ENCODE measurements around the gene MAGI2. TPM values are rescaled to one million over a fixed set of nuclear protein-coding genes. Genes with fewer than 3 reads are reported as not detected.

The MAGI2 gene
- polyA plus RNA-seq, 2 donors, result 0.67 to 0.79 TPM

GRCh38 chr7:78161781-78162180, 1291.7 kb downstream of the MAGI2 start:
- H3K27ac ChIP-seq (ENCODE audit: low read depth in 2 of 2, low read length in 1 of 2), result no peak overlapping the region
- H3K9me3 ChIP-seq (ENCODE audit: control insufficient read depth in 2 of 2, insufficient read depth in 1 of 2, low read depth in 1 of 2, low read length in 1 of 2), result no peaks in the 10 kb centered on the region
- no peaks in the 10 kb centered on the region for H3K27me3 ChIP-seq (ENCODE audit: control insufficient read depth in 1 of 2, insufficient read depth in 2 of 2, low read length in 2 of 2)
- WGBS, 2 donors, result 82% methylated on average over 5 of the region's 5 CpGs
- no peaks in the 10 kb centered on the region for H3K4me1 ChIP-seq (ENCODE audit: control insufficient read depth in 2 of 2, insufficient read depth in 2 of 2, low read length in 1 of 2)
- no peak overlapping the region for H3K4me3 ChIP-seq (ENCODE audit: low read depth in 1 of 2, low read length in 2 of 2)
- no peaks in the 10 kb centered on the region for H3K36me3 ChIP-seq (ENCODE audit: control insufficient read depth in 2 of 2, insufficient read depth in 2 of 2, low read length in 1 of 2)

GRCh38 chr7:78159545-78159944, 1293.9 kb downstream of the MAGI2 start:
- Histone ChIP-seq H3K9me3 (ENCODE audit: control insufficient read depth in 2 of 2, insufficient read depth in 1 of 2, low read depth in 1 of 2, low read length in 1 of 2) (no peaks in the 10 kb centered on the region), H3K4me3 (ENCODE audit: low read depth in 1 of 2, low read length in 2 of 2) (no peak overlapping the region), H3K27me3 (ENCODE audit: control insufficient read depth in 1 of 2, insufficient read depth in 2 of 2, low read length in 2 of 2) (no peaks in the 10 kb centered on the region), H3K27ac (ENCODE audit: low read depth in 2 of 2, low read length in 1 of 2) (no peak overlapping the region), H3K36me3 (ENCODE audit: control insufficient read depth in 2 of 2, insufficient read depth in 2 of 2, low read length in 1 of 2) (no peaks in the 10 kb centered on the region), H3K4me1 (ENCODE audit: control insufficient read depth in 2 of 2, insufficient read depth in 2 of 2, low read length in 1 of 2) (no peaks in the 10 kb centered on the region)
- 88 to 90% methylated on average over 2 of the region's 2 CpGs for WGBS, 2 donors

- no peaks in the 10 kb centered on the region for H3K27me3 ChIP-seq (ENCODE audit: control insufficient read depth in 1 of 2, insufficient read depth in 2 of 2, low read length in 2 of 2)
- peaks cover 0 to 2% of the 10 kb centered on the region in 2 donors for H3K36me3 ChIP-seq (ENCODE audit: control insufficient read depth in 2 of 2, insufficient read depth in 2 of 2, low read length in 1 of 2)
- no peaks in the 10 kb centered on the region for H3K4me1 ChIP-seq (ENCODE audit: control insufficient read depth in 2 of 2, insufficient read depth in 2 of 2, low read length in 1 of 2)
- H3K9me3 ChIP-seq (ENCODE audit: control insufficient read depth in 2 of 2, insufficient read depth in 1 of 2, low read depth in 1 of 2, low read length in 1 of 2), result no peaks in the 10 kb centered on the region
- no peak overlapping the region for H3K4me3 ChIP-seq (ENCODE audit: low read depth in 1 of 2, low read length in 2 of 2)
- no peak overlapping the region for H3K27ac ChIP-seq (ENCODE audit: low read depth in 2 of 2, low read length in 1 of 2)
- WGBS, 2 donors, result 69 to 71% methylated on average over 4 of the region's 4 CpGs
Observed at GRCh38 chr7:78153285-78153684, 1300.2 kb downstream of the MAGI2 start.

- Histone ChIP-seq H3K27ac (ENCODE audit: low read depth in 2 of 2, low read length in 1 of 2) (no peak overlapping the region), H3K36me3 (ENCODE audit: control insufficient read depth in 2 of 2, insufficient read depth in 2 of 2, low read length in 1 of 2) (peaks cover 0 to 2% of the 10 kb centered on the region in 2 donors), H3K4me3 (ENCODE audit: low read depth in 1 of 2, low read length in 2 of 2) (no peak overlapping the region), H3K4me1 (ENCODE audit: control insufficient read depth in 2 of 2, insufficient read depth in 2 of 2, low read length in 1 of 2) (no peaks in the 10 kb centered on the region), H3K27me3 (ENCODE audit: control insufficient read depth in 1 of 2, insufficient read depth in 2 of 2, low read length in 2 of 2) (no peaks in the 10 kb centered on the region), H3K9me3 (ENCODE audit: control insufficient read depth in 2 of 2, insufficient read depth in 1 of 2, low read depth in 1 of 2, low read length in 1 of 2) (no peaks in the 10 kb centered on the region)
- 48 to 51% methylated on average over 3 of the region's 3 CpGs for WGBS, 2 donors
Observed at GRCh38 chr7:78151229-78151628, 1302.2 kb downstream of the MAGI2 start.

- 56 to 77% methylated on average over 1 of the region's 1 CpG for WGBS, 2 donors
- H3K9me3 ChIP-seq (ENCODE audit: control insufficient read depth in 2 of 2, insufficient read depth in 1 of 2, low read depth in 1 of 2, low read length in 1 of 2), result no peaks in the 10 kb centered on the region
- H3K4me3 ChIP-seq (ENCODE audit: low read depth in 1 of 2, low read length in 2 of 2), result no peak overlapping the region
- H3K27ac ChIP-seq (ENCODE audit: low read depth in 2 of 2, low read length in 1 of 2), result no peak overlapping the region
- no peaks in the 10 kb centered on the region for H3K27me3 ChIP-seq (ENCODE audit: control insufficient read depth in 1 of 2, insufficient read depth in 2 of 2, low read length in 2 of 2)
- H3K4me1 ChIP-seq (ENCODE audit: control insufficient read depth in 2 of 2, insufficient read depth in 2 of 2, low read length in 1 of 2), result no peaks in the 10 kb centered on the region
- peaks cover 0 to 2% of the 10 kb centered on the region in 2 donors for H3K36me3 ChIP-seq (ENCODE audit: control insufficient read depth in 2 of 2, insufficient read depth in 2 of 2, low read length in 1 of 2)
Observed at GRCh38 chr7:78149787-78150186, 1303.7 kb downstream of the MAGI2 start.

- Histone ChIP-seq H3K36me3 (ENCODE audit: control insufficient read depth in 2 of 2, insufficient read depth in 2 of 2, low read length in 1 of 2) (no peaks in the 10 kb centered on the region), H3K4me1 (ENCODE audit: control insufficient read depth in 2 of 2, insufficient read depth in 2 of 2, low read length in 1 of 2) (no peaks in the 10 kb centered on the region), H3K27ac (ENCODE audit: low read depth in 2 of 2, low read length in 1 of 2) (no peak overlapping the region), H3K27me3 (ENCODE audit: control insufficient read depth in 1 of 2, insufficient read depth in 2 of 2, low read length in 2 of 2) (no peaks in the 10 kb centered on the region), H3K4me3 (ENCODE audit: low read depth in 1 of 2, low read length in 2 of 2) (no peak overlapping the region), H3K9me3 (ENCODE audit: control insufficient read depth in 2 of 2, insufficient read depth in 1 of 2, low read depth in 1 of 2, low read length in 1 of 2) (no peaks in the 10 kb centered on the region)
- 88 to 97% methylated on average over 1 of the region's 1 CpG for WGBS, 2 donors
Observed at GRCh38 chr7:78148166-78148894, 1305.1 kb downstream of the MAGI2 start.

GRCh38 chr7:78146546-78146945, 1306.9 kb downstream of the MAGI2 start:
- Histone ChIP-seq H3K9me3 (ENCODE audit: control insufficient read depth in 2 of 2, insufficient read depth in 1 of 2, low read depth in 1 of 2, low read length in 1 of 2) (no peaks in the 10 kb centered on the region), H3K27me3 (ENCODE audit: control insufficient read depth in 1 of 2, insufficient read depth in 2 of 2, low read length in 2 of 2) (no peaks in the 10 kb centered on the region), H3K4me3 (ENCODE audit: low read depth in 1 of 2, low read length in 2 of 2) (no peak overlapping the region), H3K36me3 (ENCODE audit: control insufficient read depth in 2 of 2, insufficient read depth in 2 of 2, low read length in 1 of 2) (no peaks in the 10 kb centered on the region), H3K4me1 (ENCODE audit: control insufficient read depth in 2 of 2, insufficient read depth in 2 of 2, low read length in 1 of 2) (no peaks in the 10 kb centered on the region), H3K27ac (ENCODE audit: low read depth in 2 of 2, low read length in 1 of 2) (no peak overlapping the region)

GRCh38 chr7:78143661-78144060, 1309.8 kb downstream of the MAGI2 start:
- H3K27me3 ChIP-seq (ENCODE audit: control insufficient read depth in 1 of 2, insufficient read depth in 2 of 2, low read length in 2 of 2), result no peaks in the 10 kb centered on the region
- no peaks in the 10 kb centered on the region for H3K36me3 ChIP-seq (ENCODE audit: control insufficient read depth in 2 of 2, insufficient read depth in 2 of 2, low read length in 1 of 2)
- H3K4me3 ChIP-seq (ENCODE audit: low read depth in 1 of 2, low read length in 2 of 2), result no peak overlapping the region
- 88 to 96% methylated on average over 2 of the region's 2 CpGs for WGBS, 2 donors
- H3K27ac ChIP-seq (ENCODE audit: low read depth in 2 of 2, low read length in 1 of 2), result no peak overlapping the region
- no peaks in the 10 kb centered on the region for H3K9me3 ChIP-seq (ENCODE audit: control insufficient read depth in 2 of 2, insufficient read depth in 1 of 2, low read depth in 1 of 2, low read length in 1 of 2)
- H3K4me1 ChIP-seq (ENCODE audit: control insufficient read depth in 2 of 2, insufficient read depth in 2 of 2, low read length in 1 of 2), result no peaks in the 10 kb centered on the region

GRCh38 chr7:78141522-78142281, 1311.8 kb downstream of the MAGI2 start:
- Histone ChIP-seq H3K4me3 (ENCODE audit: low read depth in 1 of 2, low read length in 2 of 2) (no peak overlapping the region), H3K27ac (ENCODE audit: low read depth in 2 of 2, low read length in 1 of 2) (no peak overlapping the region), H3K9me3 (ENCODE audit: control insufficient read depth in 2 of 2, insufficient read depth in 1 of 2, low read depth in 1 of 2, low read length in 1 of 2) (no peaks in the 10 kb centered on the region), H3K4me1 (ENCODE audit: control insufficient read depth in 2 of 2, insufficient read depth in 2 of 2, low read length in 1 of 2) (no peaks in the 10 kb centered on the region), H3K36me3 (ENCODE audit: control insufficient read depth in 2 of 2, insufficient read depth in 2 of 2, low read length in 1 of 2) (no peaks in the 10 kb centered on the region), H3K27me3 (ENCODE audit: control insufficient read depth in 1 of 2, insufficient read depth in 2 of 2, low read length in 2 of 2) (no peaks in the 10 kb centered on the region)
- 81 to 84% methylated on average over 9 of the region's 9 CpGs for WGBS, 2 donors

- 76 to 80% methylated on average over 2 of the region's 2 CpGs for WGBS, 2 donors
- Histone ChIP-seq H3K9me3 (ENCODE audit: control insufficient read depth in 2 of 2, insufficient read depth in 1 of 2, low read depth in 1 of 2, low read length in 1 of 2) (no peaks in the 10 kb centered on the region), H3K27ac (ENCODE audit: low read depth in 2 of 2, low read length in 1 of 2) (no peak overlapping the region), H3K36me3 (ENCODE audit: control insufficient read depth in 2 of 2, insufficient read depth in 2 of 2, low read length in 1 of 2) (no peaks in the 10 kb centered on the region), H3K4me1 (ENCODE audit: control insufficient read depth in 2 of 2, insufficient read depth in 2 of 2, low read length in 1 of 2) (no peaks in the 10 kb centered on the region), H3K4me3 (ENCODE audit: low read depth in 1 of 2, low read length in 2 of 2) (no peak overlapping the region), H3K27me3 (ENCODE audit: control insufficient read depth in 1 of 2, insufficient read depth in 2 of 2, low read length in 2 of 2) (no peaks in the 10 kb centered on the region)
Observed at GRCh38 chr7:78140109-78140508, 1313.4 kb downstream of the MAGI2 start.
